Measurements from ENCODE around the gene TMEFF2. TPM values are rescaled to one million over a fixed set of nuclear protein-coding genes. Genes with fewer than 3 reads are reported as not detected.

Gene TMEFF2, protein sequence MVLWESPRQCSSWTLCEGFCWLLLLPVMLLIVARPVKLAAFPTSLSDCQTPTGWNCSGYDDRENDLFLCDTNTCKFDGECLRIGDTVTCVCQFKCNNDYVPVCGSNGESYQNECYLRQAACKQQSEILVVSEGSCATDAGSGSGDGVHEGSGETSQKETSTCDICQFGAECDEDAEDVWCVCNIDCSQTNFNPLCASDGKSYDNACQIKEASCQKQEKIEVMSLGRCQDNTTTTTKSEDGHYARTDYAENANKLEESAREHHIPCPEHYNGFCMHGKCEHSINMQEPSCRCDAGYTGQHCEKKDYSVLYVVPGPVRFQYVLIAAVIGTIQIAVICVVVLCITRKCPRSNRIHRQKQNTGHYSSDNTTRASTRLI
- total RNA-seq, result not detected
- long read RNA-seq, partial matches to known transcripts, result 0 of 4 reads
- long read RNA-seq, other reads (novel, unspliced or antisense), result 4 of 4 reads

GRCh38 chr2:192194866-192195547, at the start of gene TMEFF2:
TMEFF2 (minus strand) TSS chr2:192194933; CDS start chr2:192194524, 409 bp downstream.
- Histone ChIP-seq H3K9me3 (no peaks in the 10 kb centered on the region), H3K36me3 (no peaks in the 10 kb centered on the region), H3K27me3 (peaks cover 96% of the 10 kb centered on the region), H3K4me1 (peaks cover 23% of the 10 kb centered on the region), H3K4me3 (peak within 1 kb of the TSS; percentile 44), H3K27ac (no peak within 1 kb of the TSS)
- intact Hi-C loops (cut with DNase I), result no loop called here
- TF ChIP-seq CTCF (IDR thresholded peaks at IDR 0.05), result no peak
- ATAC-seq (peak; percentile 63), DNase-seq (peak; percentile 72)

GRCh38 chr2:192243488-192243887, 48.8 kb upstream of the TMEFF2 start:
- no peak overlapping the region for H3K27ac ChIP-seq
- no peak overlapping the region for H3K4me3 ChIP-seq
- H3K36me3 ChIP-seq, result no peaks in the 10 kb centered on the region
- TF ChIP-seq CTCF (IDR thresholded peaks at IDR 0.05), result no peak
- no peaks in the 10 kb centered on the region for H3K27me3 ChIP-seq
- H3K4me1 ChIP-seq, result no peaks in the 10 kb centered on the region
- DNase-seq (no peak), ATAC-seq (no peak)
- H3K9me3 ChIP-seq, result no peaks in the 10 kb centered on the region
- intact Hi-C loops (cut with DNase I), result no loop called here

DNA sequence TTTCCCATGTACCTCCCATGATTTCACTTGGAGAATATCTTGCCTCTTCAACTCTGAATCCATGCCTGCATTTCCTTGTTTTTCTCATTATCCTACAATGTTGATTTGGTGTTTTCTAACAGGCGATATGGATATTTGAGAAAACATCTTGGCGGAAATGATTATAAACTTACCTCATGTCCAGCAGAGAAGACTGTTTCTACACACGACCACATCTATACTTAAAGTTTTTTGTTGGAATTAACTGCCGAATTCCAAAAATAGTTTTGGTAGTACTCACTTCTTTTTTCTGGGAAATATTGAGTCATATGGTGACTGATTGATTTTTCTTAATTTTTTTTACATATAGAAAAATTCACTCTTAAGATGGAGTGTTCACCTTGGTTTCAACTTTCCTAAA, 41.4 kb upstream of the TMEFF2 start:
- no peak for TF ChIP-seq CTCF (IDR thresholded peaks at IDR 0.05)
- Histone ChIP-seq H3K9me3 (no peaks in the 10 kb centered on the region), H3K4me3 (no peak overlapping the region), H3K4me1 (no peaks in the 10 kb centered on the region), H3K36me3 (no peaks in the 10 kb centered on the region), H3K27me3 (no peaks in the 10 kb centered on the region), H3K27ac (no peak overlapping the region)
- ATAC-seq (no peak), DNase-seq (no peak)
- intact Hi-C loops (cut with DNase I), result no loop called here

DNA sequence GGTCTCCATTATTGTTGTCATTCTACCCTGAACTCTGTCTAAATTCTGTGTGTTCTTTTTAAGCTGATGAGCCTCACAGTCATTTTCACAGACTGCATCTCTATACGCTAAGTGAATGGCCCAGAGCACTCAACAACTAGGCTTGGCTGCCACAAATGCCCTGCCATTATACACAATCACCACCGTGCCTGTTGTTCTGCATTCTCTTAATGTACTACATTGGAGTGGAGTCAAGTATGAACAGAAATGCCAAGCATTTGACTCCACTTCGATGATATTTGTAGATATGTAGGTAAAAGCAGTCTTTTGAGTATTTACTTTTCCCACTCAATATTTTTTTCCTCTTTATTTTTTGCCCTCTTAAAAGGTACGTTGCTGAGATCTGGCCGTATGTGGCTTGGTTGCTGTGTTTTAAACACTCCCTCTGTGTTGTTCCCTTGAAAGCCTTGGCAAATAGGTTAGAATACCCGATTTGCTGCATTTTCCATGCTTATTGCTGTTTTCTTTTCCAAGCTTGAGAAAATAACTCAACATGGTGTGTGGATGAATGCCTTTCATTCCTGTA, 36.2 kb upstream of the TMEFF2 start:
- no peak for DNase-seq
- peak; percentile 86 for ATAC-seq
- H3K27ac ChIP-seq, result no peak overlapping the region

GRCh38 chr2:192228685-192229084, 34.0 kb upstream of the TMEFF2 start:
- no peak overlapping the region for H3K27ac ChIP-seq
- TF ChIP-seq CTCF (IDR thresholded peaks at IDR 0.05), result no peak
- no peak overlapping the region for H3K4me3 ChIP-seq
- no peaks in the 10 kb centered on the region for H3K36me3 ChIP-seq
- intact Hi-C loops (cut with DNase I), result no loop called here
- H3K9me3 ChIP-seq, result no peaks in the 10 kb centered on the region
- no peaks in the 10 kb centered on the region for H3K27me3 ChIP-seq
- no peaks in the 10 kb centered on the region for H3K4me1 ChIP-seq
- DNase-seq, result no peak
- ATAC-seq, result no peak

More for the DNA sequence above, 36.2 kb upstream of the TMEFF2 start:
- intact Hi-C loops (cut with DNase I), result no loop called here
- H3K9me3 ChIP-seq, result no peaks in the 10 kb centered on the region
- H3K36me3 ChIP-seq, result no peaks in the 10 kb centered on the region
- no peaks in the 10 kb centered on the region for H3K4me1 ChIP-seq
- TF ChIP-seq CTCF (IDR thresholded peaks at IDR 0.05), result no peak
- no peaks in the 10 kb centered on the region for H3K27me3 ChIP-seq
- H3K4me3 ChIP-seq, result no peak overlapping the region
